Neural cell (in vitro differentiated cells): ENCODE measurements around the gene KDM8. TPM values are rescaled to one million over a fixed set of nuclear protein-coding genes. Genes with fewer than 3 reads are reported as not detected.

Experiments
- H2AFZ ChIP-seq: fragments of 200-600, 300-800 bp; sonication (generic), shearing (Covaris generic); 2 replicates; pipeline ENCODE4 v1.6.0; 2014; ENCODE audit warnings: low read depth, mild to moderate bottlenecking, antibody characterized with exemption, low read length, moderate library complexity
- H3F3A ChIP-seq: fragments of 200-600 bp; shearing (Covaris generic); 2 replicates; pipeline ENCODE4 v1.6.1; 2016; ENCODE audit warnings: mild to moderate bottlenecking, moderate library complexity, mixed read lengths, antibody characterized with exemption, low read length; ENCODE audit not compliant: insufficient read depth, poor library complexity, severe bottlenecking
- H3K27ac ChIP-seq: fragments of 200-600, 300-800 bp; sonication (generic), shearing (Covaris generic); 2 replicates; pipeline ENCODE4 v1.5.1; 2014; ENCODE audit warnings: mild to moderate bottlenecking, low read length, moderate library complexity
- H3K27me3 ChIP-seq: fragments of 300-800, 200-600 bp; sonication (generic), shearing (Covaris generic); 2 replicates; pipeline ENCODE4 v1.6.0; 2014; ENCODE audit warnings: mild to moderate bottlenecking, low read depth, low read length, moderate library complexity; ENCODE audit not compliant: insufficient read depth
- H3K36me3 ChIP-seq: fragments of 300-800, 200-600 bp; sonication (generic), shearing (Covaris generic); 2 replicates; pipeline ENCODE4 v1.5.1; 2014; ENCODE audit warnings: mild to moderate bottlenecking, antibody characterized with exemption, low read length, moderate library complexity; ENCODE audit not compliant: insufficient read depth
- H3K4me2 ChIP-seq: fragments of 300-800, 200-600 bp; sonication (generic), shearing (Covaris generic); 2 replicates; pipeline ENCODE4 v1.6.0; 2014; ENCODE audit warnings: mild to moderate bottlenecking, low read length
- H3K4me3 ChIP-seq: fragments of 300-800, 200-600 bp; sonication (generic), shearing (Covaris generic); 2 replicates; pipeline ENCODE4 v1.5.1; 2014; ENCODE audit warnings: mild to moderate bottlenecking, low read length, moderate library complexity
- H3K79me2 ChIP-seq: fragments of 200-600 bp; shearing (Covaris generic); replicated peaks from 2 replicates; pipeline ENCODE4 v1.6.0; 2014; ENCODE audit warnings: mild to moderate bottlenecking, low read length, moderate library complexity; ENCODE audit not compliant: insufficient read depth
- H3K9ac ChIP-seq: fragments of 300-800, 200-600 bp; sonication (generic), shearing (Covaris generic); 2 replicates; pipeline ENCODE4 v1.6.1; 2016; ENCODE audit warnings: mild to moderate bottlenecking, low read length, mixed read lengths
- H3K9me2 ChIP-seq: fragments of 200-600 bp; shearing (Covaris generic); 2 replicates; pipeline ENCODE4 v1.6.1; 2016; ENCODE audit warnings: mild to moderate bottlenecking, low read length, mixed read lengths; ENCODE audit not compliant: insufficient read depth
- H3K9me3 ChIP-seq: fragments of 200-600, 300-800 bp; sonication (generic), shearing (Covaris generic); 2 replicates; pipeline ENCODE4 v1.6.1; 2016; ENCODE audit warnings: mild to moderate bottlenecking, mixed run types, low read length, moderate library complexity, mixed read lengths
- H4K20me1 ChIP-seq: fragments of 200-600 bp; shearing (Covaris generic); 2 replicates; pipeline ENCODE4 v1.6.1; 2016; ENCODE audit warnings: mild to moderate bottlenecking, mixed run types; ENCODE audit not compliant: insufficient read depth
- CTCF ChIP-seq: fragments of 450-650 bp; IDR thresholded peaks from 2 replicates; pipeline ENCODE4 v1.5.1; 2014; ENCODE audit warnings: antibody characterized with exemption, mild to moderate bottlenecking, moderate library complexity; ENCODE audit not compliant: poor library complexity, severe bottlenecking
- EP300 ChIP-seq: fragments of 450-650 bp; conservative IDR thresholded peaks from 2 replicates; pipeline ENCODE4 v1.6.1; 2014; ENCODE audit warnings: antibody characterized with exemption, mild to moderate bottlenecking, moderate library complexity; ENCODE audit not compliant: poor library complexity, severe bottlenecking
- EZH2 ChIP-seq: fragments of 200-600, 300-800 bp; shearing (Covaris generic), sonication (generic); IDR thresholded peaks from 2 replicates; pipeline ENCODE4 v1.6.1; 2014; ENCODE audit warnings: antibody characterized with exemption, low read length, borderline replicate concordance, mild to moderate bottlenecking; ENCODE audit not compliant: insufficient read depth, poor library complexity, severe bottlenecking
- MXI1 ChIP-seq: fragments of 450-650 bp; conservative IDR thresholded peaks from 2 replicates; pipeline ENCODE4 v1.6.1; 2014; ENCODE audit warnings: antibody characterized with exemption, mild to moderate bottlenecking; ENCODE audit not compliant: poor library complexity, severe bottlenecking
- POLR2AphosphoS5 ChIP-seq: IDR thresholded peaks from 2 replicates; pipeline ENCODE4 v1.6.1; 2012
- RAD21 ChIP-seq: fragments of 450-650 bp; conservative IDR thresholded peaks from 2 replicates; pipeline ENCODE4 v1.6.1; 2014; ENCODE audit warnings: antibody characterized with exemption, mild to moderate bottlenecking, moderate library complexity
- REST ChIP-seq: IDR thresholded peaks from 2 replicates; pipeline ENCODE4 v1.6.1; 2012; ENCODE audit warnings: borderline replicate concordance
- SMC3 ChIP-seq: fragments of 450-650 bp; conservative IDR thresholded peaks from 2 replicates; pipeline ENCODE4 v1.6.1; 2014; ENCODE audit warnings: antibody characterized with exemption, mild to moderate bottlenecking, moderate library complexity; ENCODE audit not compliant: poor library complexity
- TAF1 ChIP-seq: IDR thresholded peaks from 2 replicates; pipeline ENCODE4 v1.6.1; 2012; ENCODE audit warnings: low read depth
- polyA plus RNA-seq: library from polyadenylated mRNA; depleted of rRNA; stranded (reverse); fragments of >200 nt; gene quantifications from 2 replicates; pipeline ENCODE4 v1.2.3, GENCODE V29; 2014

KDM8 gene
- polyA plus RNA-seq, 1 donor from 2014 or later = 4.0 TPM

- Histone ChIP-seq H4K20me1 (no peaks in the 10 kb centered on the region), H3K9me3 (no peaks in the 10 kb centered on the region), H3K4me2 (no peak overlapping the region), H3K36me3 (no peaks in the 10 kb centered on the region), H3F3A (no peaks in the 10 kb centered on the region), H3K27me3 (no peaks in the 10 kb centered on the region), H2AFZ (no peak overlapping the region), H3K9me2 (no peaks in the 10 kb centered on the region), H3K4me3 (no peak overlapping the region), H3K79me2 (no peaks in the 10 kb centered on the region), H3K27ac (no peak overlapping the region), H3K9ac (no peak overlapping the region)
- TF ChIP-seq POLR2AphosphoS5 (no peak), TAF1 (no peak), CTCF (no peak), REST (no peak), SMC3 (no peak), MXI1 (no peak), EP300 (no peak), EZH2 (no peak), RAD21 (no peak)
Observed at GRCh38 chr16:27244363-27244755, 41.0 kb downstream of the KDM8 start.

- Histone ChIP-seq H3K9me2 (no peaks in the 10 kb centered on the region), H3K27me3 (no peaks in the 10 kb centered on the region), H3K9me3 (no peaks in the 10 kb centered on the region), H3K36me3 (no peaks in the 10 kb centered on the region), H2AFZ (no peak overlapping the region), H3K4me2 (no peak overlapping the region), H3F3A (no peaks in the 10 kb centered on the region), H4K20me1 (no peaks in the 10 kb centered on the region), H3K9ac (no peak overlapping the region), H3K79me2 (no peaks in the 10 kb centered on the region), H3K4me3 (no peak overlapping the region), H3K27ac (no peak overlapping the region)
- TF ChIP-seq EP300 (no peak), CTCF (no peak)
Observed at GRCh38 chr16:27245276-27246172, 42.2 kb downstream of the KDM8 start.
